WTC11 (cell line): ENCODE measurements around the gene TSPAN17. TPM values are rescaled to one million over a fixed set of nuclear protein-coding genes. Genes with fewer than 3 reads are reported as not detected.

Experiments used
- ATAC-seq: fragments of 200-7000 bp; cut with Tn5 transposase; 2 replicates; pipeline ENCODE4 v1.10.0; 2021; ENCODE audit warnings: mild to moderate bottlenecking, moderate library complexity
- CTCF ChIA-PET: fragments of 300-600 bp; sonication (Branson Sonifier 250); formaldehyde crosslinking; loops from one replicate; lab custom pipeline; 2021; ENCODE audit warnings: antibody characterized with exemption; lab: Charles Lee
- POLR2A ChIA-PET: fragments of 350-600 bp; sonication (Branson Sonifier 250); formaldehyde crosslinking; loops from one replicate; lab custom pipeline; 2021; ENCODE audit warnings: antibody characterized with exemption; lab: Charles Lee
- DNase-seq: peaks from one replicate; pipeline ENCODE4 v3.0.0; 2021; ENCODE audit warnings: low spot score
- H3K27ac Mint-ChIP-seq: 2 replicates; pipeline ENCODE4 v1.8.0; 2021; ENCODE audit warnings: mixed read lengths
- H3K27me3 Mint-ChIP-seq: 2 replicates; pipeline ENCODE4 v1.8.0; 2021; ENCODE audit warnings: low read depth, mild to moderate bottlenecking, moderate library complexity, mixed read lengths
- H3K36me3 Mint-ChIP-seq: 2 replicates; pipeline ENCODE4 v1.8.0; 2021; ENCODE audit warnings: mixed read lengths
- H3K4me1 Mint-ChIP-seq: 2 replicates; pipeline ENCODE4 v1.8.0; 2022; ENCODE audit warnings: mixed read lengths
- H3K4me3 Mint-ChIP-seq: 2 replicates; pipeline ENCODE4 v1.8.0; 2021; ENCODE audit warnings: mild to moderate bottlenecking, moderate library complexity, mixed read lengths
- H3K9me3 Mint-ChIP-seq: 2 replicates; pipeline ENCODE4 v1.8.0; 2021; ENCODE audit warnings: mixed read lengths
- CREB1 ChIP-seq: sonication (generic); formaldehyde crosslinking; IDR thresholded peaks from 2 replicates; pipeline ENCODE4 v1.8.0; 2023; ENCODE audit warnings: mild to moderate bottlenecking, missing genetic modification reagents
- ESRRA ChIP-seq: sonication (generic); formaldehyde crosslinking; IDR thresholded peaks from 2 replicates; pipeline ENCODE4 v1.8.1; 2022; ENCODE audit warnings: mild to moderate bottlenecking, missing genetic modification reagents, borderline replicate concordance
- FOXK1 ChIP-seq: sonication (generic); formaldehyde crosslinking; IDR thresholded peaks from 2 replicates; pipeline ENCODE4 v1.8.0; 2022; ENCODE audit warnings: mild to moderate bottlenecking, moderate library complexity, missing genetic modification reagents
- IRF2 ChIP-seq: sonication (generic); formaldehyde crosslinking; IDR thresholded peaks from 2 replicates; pipeline ENCODE4 v1.8.0; 2022; ENCODE audit warnings: low read depth, missing genetic modification reagents, borderline replicate concordance
- NR2C2 ChIP-seq: sonication (generic); formaldehyde crosslinking; IDR thresholded peaks from 2 replicates; pipeline ENCODE4 v1.8.0; 2022; ENCODE audit warnings: mild to moderate bottlenecking, missing genetic modification reagents
- SOX15 ChIP-seq: fragments of 250-450 bp; sonication (Bioruptor Pico); IDR thresholded peaks from 2 replicates; pipeline ENCODE4 v1.9.0; 2021; ENCODE audit warnings: mild to moderate bottlenecking
- ZNF317 ChIP-seq: sonication (generic); formaldehyde crosslinking; IDR thresholded peaks from 2 replicates; pipeline ENCODE4 v1.8.1; 2023; ENCODE audit warnings: low read depth, mild to moderate bottlenecking, moderate library complexity, missing genetic modification reagents, borderline replicate concordance
- total RNA-seq: library from RNA; stranded (reverse); gene quantifications from 3 replicates; pipeline ENCODE4 v1.2.3, GENCODE V29; 2021
- TF ChIP-seq, protein P1 (sequence below): sonication (generic); formaldehyde crosslinking; IDR thresholded peaks from 2 replicates; pipeline ENCODE4 v1.8.0; 2022; ENCODE audit warnings: mild to moderate bottlenecking, missing genetic modification reagents
- TF ChIP-seq, protein P2 (sequence below): sonication (generic); formaldehyde crosslinking; IDR thresholded peaks from 2 replicates; pipeline ENCODE4 v1.8.0; 2022; ENCODE audit warnings: mild to moderate bottlenecking, missing genetic modification reagents
- TF ChIP-seq, protein P3 (sequence below): sonication (generic); formaldehyde crosslinking; IDR thresholded peaks from 2 replicates; pipeline ENCODE4 v1.8.0; 2022; ENCODE audit warnings: missing genetic modification reagents
- TF ChIP-seq, protein P4 (sequence below): sonication (generic); formaldehyde crosslinking; IDR thresholded peaks from 2 replicates; pipeline ENCODE4 v1.8.0; 2023; ENCODE audit warnings: missing genetic modification reagents
- TF ChIP-seq, protein P5 (sequence below): fragments of 250-450 bp; sonication (Bioruptor Pico); IDR thresholded peaks from 2 replicates; pipeline ENCODE4 v1.9.0; 2021; ENCODE audit warnings: moderate library complexity, mild to moderate bottlenecking, inconsistent platforms, borderline replicate concordance
- TF ChIP-seq, protein P6 (sequence below): sonication (generic); formaldehyde crosslinking; IDR thresholded peaks from 2 replicates; pipeline ENCODE4 v1.8.1; 2023; ENCODE audit warnings: mild to moderate bottlenecking, missing genetic modification reagents, borderline replicate concordance
- TF ChIP-seq, protein P7 (sequence below): sonication (generic); formaldehyde crosslinking; IDR thresholded peaks from 2 replicates; pipeline ENCODE4 v1.8.1; 2022; ENCODE audit warnings: low read depth, mild to moderate bottlenecking, moderate library complexity, missing genetic modification reagents, borderline replicate concordance

TSPAN17 gene
- total RNA-seq, 1 experiment from 2014 or later = 47.8 TPM

DNA sequence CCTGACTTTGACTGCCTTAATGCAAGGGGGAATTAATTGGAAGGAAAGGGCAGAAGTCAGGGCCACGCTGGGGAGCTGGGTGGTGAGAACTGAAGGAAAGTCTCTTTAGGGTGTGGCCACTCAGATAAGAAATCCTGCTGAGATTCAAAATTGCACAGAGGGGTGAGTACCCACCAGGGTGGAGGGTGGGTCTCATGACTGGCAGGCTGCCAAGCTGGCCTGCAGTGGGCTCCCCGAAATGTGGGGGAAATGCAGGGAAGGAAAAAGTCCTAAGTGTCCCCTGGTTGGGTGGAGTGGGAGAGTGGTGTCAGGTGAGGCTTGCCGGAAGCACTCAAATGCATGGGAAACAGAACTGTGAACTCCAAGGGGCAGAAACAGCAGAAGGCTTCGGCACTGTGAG, 24.1 kb downstream of the TSPAN17 start:
- POLR2A ChIA-PET = no interaction called here
- Mint-ChIP-seq H3K27ac (0 out of 2 replicates have a peak overlapping the region, but pooled peaks have one; percentile 12), H3K9me3 (no peaks in the 10 kb centered on the region), H3K36me3 (0 out of 2 replicates have a peak, but pooled peaks cover 2% of the 10 kb centered on the region), H3K4me3 (no peak overlapping the region), H3K27me3 (peaks cover 7% of the 10 kb centered on the region; the same call in 1 of the 2 replicates), H3K4me1 (peaks cover 33% of the 10 kb centered on the region)
- TF ChIP-seq ZNF317 = no peak
- TF ChIP-seq, protein P1, sequence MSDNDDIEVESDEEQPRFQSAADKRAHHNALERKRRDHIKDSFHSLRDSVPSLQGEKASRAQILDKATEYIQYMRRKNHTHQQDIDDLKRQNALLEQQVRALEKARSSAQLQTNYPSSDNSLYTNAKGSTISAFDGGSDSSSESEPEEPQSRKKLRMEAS (CRISPR knock-in tag) = no peak
- TF ChIP-seq, protein P2, sequence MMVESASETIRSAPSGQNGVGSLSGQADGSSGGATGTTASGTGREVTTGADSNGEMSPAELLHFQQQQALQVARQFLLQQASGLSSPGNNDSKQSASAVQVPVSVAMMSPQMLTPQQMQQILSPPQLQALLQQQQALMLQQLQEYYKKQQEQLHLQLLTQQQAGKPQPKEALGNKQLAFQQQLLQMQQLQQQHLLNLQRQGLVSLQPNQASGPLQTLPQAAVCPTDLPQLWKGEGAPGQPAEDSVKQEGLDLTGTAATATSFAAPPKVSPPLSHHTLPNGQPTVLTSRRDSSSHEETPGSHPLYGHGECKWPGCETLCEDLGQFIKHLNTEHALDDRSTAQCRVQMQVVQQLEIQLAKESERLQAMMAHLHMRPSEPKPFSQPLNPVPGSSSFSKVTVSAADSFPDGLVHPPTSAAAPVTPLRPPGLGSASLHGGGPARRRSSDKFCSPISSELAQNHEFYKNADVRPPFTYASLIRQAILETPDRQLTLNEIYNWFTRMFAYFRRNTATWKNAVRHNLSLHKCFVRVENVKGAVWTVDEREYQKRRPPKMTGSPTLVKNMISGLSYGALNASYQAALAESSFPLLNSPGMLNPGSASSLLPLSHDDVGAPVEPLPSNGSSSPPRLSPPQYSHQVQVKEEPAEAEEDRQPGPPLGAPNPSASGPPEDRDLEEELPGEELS (CRISPR knock-in tag) = no peak
- no peak for TF ChIP-seq NR2C2
- TF ChIP-seq, protein P3, sequence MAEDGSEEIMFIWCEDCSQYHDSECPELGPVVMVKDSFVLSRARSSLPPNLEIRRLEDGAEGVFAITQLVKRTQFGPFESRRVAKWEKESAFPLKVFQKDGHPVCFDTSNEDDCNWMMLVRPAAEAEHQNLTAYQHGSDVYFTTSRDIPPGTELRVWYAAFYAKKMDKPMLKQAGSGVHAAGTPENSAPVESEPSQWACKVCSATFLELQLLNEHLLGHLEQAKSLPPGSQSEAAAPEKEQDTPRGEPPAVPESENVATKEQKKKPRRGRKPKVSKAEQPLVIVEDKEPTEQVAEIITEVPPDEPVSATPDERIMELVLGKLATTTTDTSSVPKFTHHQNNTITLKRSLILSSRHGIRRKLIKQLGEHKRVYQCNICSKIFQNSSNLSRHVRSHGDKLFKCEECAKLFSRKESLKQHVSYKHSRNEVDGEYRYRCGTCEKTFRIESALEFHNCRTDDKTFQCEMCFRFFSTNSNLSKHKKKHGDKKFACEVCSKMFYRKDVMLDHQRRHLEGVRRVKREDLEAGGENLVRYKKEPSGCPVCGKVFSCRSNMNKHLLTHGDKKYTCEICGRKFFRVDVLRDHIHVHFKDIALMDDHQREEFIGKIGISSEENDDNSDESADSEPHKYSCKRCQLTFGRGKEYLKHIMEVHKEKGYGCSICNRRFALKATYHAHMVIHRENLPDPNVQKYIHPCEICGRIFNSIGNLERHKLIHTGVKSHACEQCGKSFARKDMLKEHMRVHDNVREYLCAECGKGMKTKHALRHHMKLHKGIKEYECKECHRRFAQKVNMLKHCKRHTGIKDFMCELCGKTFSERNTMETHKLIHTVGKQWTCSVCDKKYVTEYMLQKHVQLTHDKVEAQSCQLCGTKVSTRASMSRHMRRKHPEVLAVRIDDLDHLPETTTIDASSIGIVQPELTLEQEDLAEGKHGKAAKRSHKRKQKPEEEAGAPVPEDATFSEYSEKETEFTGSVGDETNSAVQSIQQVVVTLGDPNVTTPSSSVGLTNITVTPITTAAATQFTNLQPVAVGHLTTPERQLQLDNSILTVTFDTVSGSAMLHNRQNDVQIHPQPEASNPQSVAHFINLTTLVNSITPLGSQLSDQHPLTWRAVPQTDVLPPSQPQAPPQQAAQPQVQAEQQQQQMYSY (CRISPR knock-in tag) = no peak
- TF ChIP-seq, protein P4, sequence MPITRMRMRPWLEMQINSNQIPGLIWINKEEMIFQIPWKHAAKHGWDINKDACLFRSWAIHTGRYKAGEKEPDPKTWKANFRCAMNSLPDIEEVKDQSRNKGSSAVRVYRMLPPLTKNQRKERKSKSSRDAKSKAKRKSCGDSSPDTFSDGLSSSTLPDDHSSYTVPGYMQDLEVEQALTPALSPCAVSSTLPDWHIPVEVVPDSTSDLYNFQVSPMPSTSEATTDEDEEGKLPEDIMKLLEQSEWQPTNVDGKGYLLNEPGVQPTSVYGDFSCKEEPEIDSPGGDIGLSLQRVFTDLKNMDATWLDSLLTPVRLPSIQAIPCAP (CRISPR knock-in tag) = no peak
- no peak for TF ChIP-seq CREB1 (CRISPR knock-in tag)
- TF ChIP-seq IRF2 (CRISPR knock-in tag) = no peak
- TF ChIP-seq ESRRA (CRISPR knock-in tag) = no peak
- TF ChIP-seq FOXK1 (CRISPR knock-in tag) = no peak
- TF ChIP-seq, protein P5, sequence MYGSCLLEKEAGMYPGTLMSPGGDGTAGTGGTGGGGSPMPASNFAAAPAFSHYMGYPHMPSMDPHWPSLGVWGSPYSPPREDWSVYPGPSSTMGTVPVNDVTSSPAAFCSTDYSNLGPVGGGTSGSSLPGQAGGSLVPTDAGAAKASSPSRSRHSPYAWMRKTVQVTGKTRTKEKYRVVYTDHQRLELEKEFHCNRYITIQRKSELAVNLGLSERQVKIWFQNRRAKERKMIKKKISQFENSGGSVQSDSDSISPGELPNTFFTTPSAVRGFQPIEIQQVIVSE (CRISPR knock-in tag) = no peak
- TF ChIP-seq, protein P6, sequence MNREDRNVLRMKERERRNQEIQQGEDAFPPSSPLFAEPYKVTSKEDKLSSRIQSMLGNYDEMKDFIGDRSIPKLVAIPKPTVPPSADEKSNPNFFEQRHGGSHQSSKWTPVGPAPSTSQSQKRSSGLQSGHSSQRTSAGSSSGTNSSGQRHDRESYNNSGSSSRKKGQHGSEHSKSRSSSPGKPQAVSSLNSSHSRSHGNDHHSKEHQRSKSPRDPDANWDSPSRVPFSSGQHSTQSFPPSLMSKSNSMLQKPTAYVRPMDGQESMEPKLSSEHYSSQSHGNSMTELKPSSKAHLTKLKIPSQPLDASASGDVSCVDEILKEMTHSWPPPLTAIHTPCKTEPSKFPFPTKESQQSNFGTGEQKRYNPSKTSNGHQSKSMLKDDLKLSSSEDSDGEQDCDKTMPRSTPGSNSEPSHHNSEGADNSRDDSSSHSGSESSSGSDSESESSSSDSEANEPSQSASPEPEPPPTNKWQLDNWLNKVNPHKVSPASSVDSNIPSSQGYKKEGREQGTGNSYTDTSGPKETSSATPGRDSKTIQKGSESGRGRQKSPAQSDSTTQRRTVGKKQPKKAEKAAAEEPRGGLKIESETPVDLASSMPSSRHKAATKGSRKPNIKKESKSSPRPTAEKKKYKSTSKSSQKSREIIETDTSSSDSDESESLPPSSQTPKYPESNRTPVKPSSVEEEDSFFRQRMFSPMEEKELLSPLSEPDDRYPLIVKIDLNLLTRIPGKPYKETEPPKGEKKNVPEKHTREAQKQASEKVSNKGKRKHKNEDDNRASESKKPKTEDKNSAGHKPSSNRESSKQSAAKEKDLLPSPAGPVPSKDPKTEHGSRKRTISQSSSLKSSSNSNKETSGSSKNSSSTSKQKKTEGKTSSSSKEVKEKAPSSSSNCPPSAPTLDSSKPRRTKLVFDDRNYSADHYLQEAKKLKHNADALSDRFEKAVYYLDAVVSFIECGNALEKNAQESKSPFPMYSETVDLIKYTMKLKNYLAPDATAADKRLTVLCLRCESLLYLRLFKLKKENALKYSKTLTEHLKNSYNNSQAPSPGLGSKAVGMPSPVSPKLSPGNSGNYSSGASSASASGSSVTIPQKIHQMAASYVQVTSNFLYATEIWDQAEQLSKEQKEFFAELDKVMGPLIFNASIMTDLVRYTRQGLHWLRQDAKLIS (CRISPR knock-in tag) = no peak
- TF ChIP-seq SOX15 (CRISPR knock-in tag) = no peak
- TF ChIP-seq, protein P7, sequence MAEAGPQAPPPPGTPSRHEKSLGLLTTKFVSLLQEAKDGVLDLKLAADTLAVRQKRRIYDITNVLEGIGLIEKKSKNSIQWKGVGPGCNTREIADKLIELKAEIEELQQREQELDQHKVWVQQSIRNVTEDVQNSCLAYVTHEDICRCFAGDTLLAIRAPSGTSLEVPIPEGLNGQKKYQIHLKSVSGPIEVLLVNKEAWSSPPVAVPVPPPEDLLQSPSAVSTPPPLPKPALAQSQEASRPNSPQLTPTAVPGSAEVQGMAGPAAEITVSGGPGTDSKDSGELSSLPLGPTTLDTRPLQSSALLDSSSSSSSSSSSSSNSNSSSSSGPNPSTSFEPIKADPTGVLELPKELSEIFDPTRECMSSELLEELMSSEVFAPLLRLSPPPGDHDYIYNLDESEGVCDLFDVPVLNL = no peak
- ATAC-seq (no peak), DNase-seq (no peak)
- CTCF ChIA-PET = interaction anchor here (0.5 to 5.4 kb wide), 5 partner anchors 10 to 367 kb away, joined by 3 to 60 read pairs (median 7); no protein-coding TSS in a partner anchor
